Suprapubic skin (tissue), 4 donors: ENCODE measurements around the gene CACNA1S. TPM values are rescaled to one million over a fixed set of nuclear protein-coding genes. Genes with fewer than 3 reads are reported as not detected.

Source experiments
- DNase-seq, 2 donors: peaks; one replicate each; pipeline ENCODE4 v3.0.0-alpha.2; 2019; ENCODE audit warnings: low spot score in 2 of 2
- H3K27ac ChIP-seq: fragments of 200-600 bp; sonication (generic); one replicate; pipeline ENCODE4 v1.5.1; 2019
- H3K27me3 ChIP-seq: fragments of 200-600 bp; sonication (generic); one replicate; pipeline ENCODE4 v1.5.1; 2019
- H3K36me3 ChIP-seq: fragments of 200-600 bp; sonication (generic); one replicate; pipeline ENCODE4 v1.5.1; 2019
- H3K4me1 ChIP-seq: fragments of 200-600 bp; sonication (generic); one replicate; pipeline ENCODE4 v1.5.1; 2019
- H3K4me3 ChIP-seq: fragments of 200-600 bp; sonication (generic); one replicate; pipeline ENCODE4 v1.5.1; 2019; ENCODE audit warnings: mild to moderate bottlenecking
- H3K9me3 ChIP-seq: fragments of 200-600 bp; sonication (generic); one replicate; pipeline ENCODE4 v1.5.1; 2019
- EP300 ChIP-seq: sonication (generic); formaldehyde crosslinking; IDR thresholded peaks from one replicate; pipeline ENCODE4 v1.6.1; 2017; ENCODE audit warnings: antibody characterized with exemption
- POLR2A ChIP-seq, 2 donors: fragments of 450-650 bp; IDR thresholded peaks; one replicate each; pipeline ENCODE4 v1.6.1; 2017; ENCODE audit warnings: antibody characterized with exemption in 2 of 2, mild to moderate bottlenecking in 2 of 2, moderate library complexity in 2 of 2
- POLR2AphosphoS5 ChIP-seq, 3 donors: sonication (generic); formaldehyde crosslinking; IDR thresholded peaks; one replicate each; pipeline ENCODE4 v1.6.1; 2017; ENCODE audit warnings: antibody characterized with exemption in 3 of 3
- WGBS: methylation state at CpG from one replicate; pipeline ENCODE4 v1.1.5; 2018; 5-methylcytosine and 5-hydroxymethylcytosine counted together
- total RNA-seq, 4 donors: library from RNA; depleted of rRNA; stranded (reverse); fragments of >200 nt; gene quantifications; one replicate each; pipeline ENCODE4 v1.1.0, GENCODE V29; 2016
- TF ChIP-seq, protein P1 (sequence below), 2 donors: fragments of 200-600 bp in 1 of 2; fragments of 450-650 bp in 1 of 2; sonication (generic) in 1 of 2; IDR thresholded peaks; one replicate each; pipeline ENCODE4 v1.5.1; 2016 to 2019; ENCODE audit warnings: antibody characterized with exemption in 2 of 2, mild to moderate bottlenecking in 1 of 2, moderate library complexity in 1 of 2

CACNA1S gene
- total RNA-seq, 4 donors from 2014 or later = not detected

DNA sequence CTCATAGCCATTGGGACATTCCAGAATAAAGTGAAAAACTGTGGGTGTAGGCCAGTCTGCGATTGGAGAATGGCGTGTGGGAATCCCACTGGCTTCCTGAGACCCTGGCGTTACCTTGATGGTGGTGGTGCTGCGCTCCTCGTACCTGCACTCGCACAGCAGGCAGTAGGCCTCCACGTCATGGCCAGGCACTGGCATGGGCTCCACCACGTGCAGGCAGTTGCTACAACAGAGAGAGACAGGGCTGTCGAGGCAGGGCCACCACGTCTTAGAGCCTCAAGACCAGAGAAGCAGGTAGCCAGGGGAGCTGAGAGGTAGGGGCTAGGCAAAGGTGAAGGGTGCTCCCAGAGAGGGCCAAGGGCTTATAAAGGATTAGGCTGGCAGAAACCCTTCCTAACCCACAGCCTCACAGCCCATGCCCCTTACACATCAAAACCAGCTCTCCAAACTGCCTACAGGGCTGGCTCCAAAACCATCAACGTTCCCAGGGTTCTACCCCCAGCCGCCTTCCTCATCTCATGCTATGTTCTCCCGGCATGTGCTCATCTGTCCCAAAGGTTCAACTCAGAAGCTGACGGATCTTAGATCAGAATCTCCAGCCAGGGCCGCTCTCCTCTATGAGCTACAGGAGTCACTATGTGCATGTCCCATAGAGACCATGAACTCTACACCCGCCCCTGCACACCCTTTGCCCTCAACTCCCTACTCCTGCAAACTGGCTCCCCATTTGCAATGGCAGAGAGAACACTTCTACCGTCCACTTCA lies 34.6 kb upstream of the CACNA1S start:
- Histone ChIP-seq H3K27ac (no peak overlapping the region), H3K36me3 (peaks cover 61% of the 10 kb centered on the region), H3K9me3 (no peaks in the 10 kb centered on the region), H3K4me3 (no peak overlapping the region), H3K4me1 (peaks cover 12% of the 10 kb centered on the region), H3K27me3 (no peaks in the 10 kb centered on the region)
- TF ChIP-seq POLR2A (IDR thresholded peaks at IDR 0.05) (no peak), EP300 (no peak), POLR2AphosphoS5 (IDR thresholded peaks at IDR 0.05) (no peak)
- TF ChIP-seq, protein P1, sequence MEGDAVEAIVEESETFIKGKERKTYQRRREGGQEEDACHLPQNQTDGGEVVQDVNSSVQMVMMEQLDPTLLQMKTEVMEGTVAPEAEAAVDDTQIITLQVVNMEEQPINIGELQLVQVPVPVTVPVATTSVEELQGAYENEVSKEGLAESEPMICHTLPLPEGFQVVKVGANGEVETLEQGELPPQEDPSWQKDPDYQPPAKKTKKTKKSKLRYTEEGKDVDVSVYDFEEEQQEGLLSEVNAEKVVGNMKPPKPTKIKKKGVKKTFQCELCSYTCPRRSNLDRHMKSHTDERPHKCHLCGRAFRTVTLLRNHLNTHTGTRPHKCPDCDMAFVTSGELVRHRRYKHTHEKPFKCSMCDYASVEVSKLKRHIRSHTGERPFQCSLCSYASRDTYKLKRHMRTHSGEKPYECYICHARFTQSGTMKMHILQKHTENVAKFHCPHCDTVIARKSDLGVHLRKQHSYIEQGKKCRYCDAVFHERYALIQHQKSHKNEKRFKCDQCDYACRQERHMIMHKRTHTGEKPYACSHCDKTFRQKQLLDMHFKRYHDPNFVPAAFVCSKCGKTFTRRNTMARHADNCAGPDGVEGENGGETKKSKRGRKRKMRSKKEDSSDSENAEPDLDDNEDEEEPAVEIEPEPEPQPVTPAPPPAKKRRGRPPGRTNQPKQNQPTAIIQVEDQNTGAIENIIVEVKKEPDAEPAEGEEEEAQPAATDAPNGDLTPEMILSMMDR (IDR thresholded peaks at IDR 0.05) = no peak
- WGBS = 92% methylated on average over 17 of the region's 17 CpGs
- peak in 1 of 2 donors; percentile 49 for DNase-seq

GRCh38 chr1:201145816-201146215 lies 33.6 kb upstream of the CACNA1S start:
- Histone ChIP-seq H3K27me3 (no peaks in the 10 kb centered on the region), H3K9me3 (no peaks in the 10 kb centered on the region), H3K36me3 (peaks cover 65% of the 10 kb centered on the region), H3K27ac (no peak overlapping the region), H3K4me3 (no peak overlapping the region), H3K4me1 (peaks cover 12% of the 10 kb centered on the region)
- DNase-seq = peak in 1 of 2 donors; percentile 36
- 96% methylated on average over 7 of the region's 7 CpGs for WGBS
- TF ChIP-seq, protein P1 (IDR thresholded peaks at IDR 0.05) = no peak
- TF ChIP-seq POLR2A (IDR thresholded peaks at IDR 0.05) = no peak
- TF ChIP-seq POLR2AphosphoS5 (IDR thresholded peaks at IDR 0.05) = no peak
- TF ChIP-seq EP300 = no peak

DNA sequence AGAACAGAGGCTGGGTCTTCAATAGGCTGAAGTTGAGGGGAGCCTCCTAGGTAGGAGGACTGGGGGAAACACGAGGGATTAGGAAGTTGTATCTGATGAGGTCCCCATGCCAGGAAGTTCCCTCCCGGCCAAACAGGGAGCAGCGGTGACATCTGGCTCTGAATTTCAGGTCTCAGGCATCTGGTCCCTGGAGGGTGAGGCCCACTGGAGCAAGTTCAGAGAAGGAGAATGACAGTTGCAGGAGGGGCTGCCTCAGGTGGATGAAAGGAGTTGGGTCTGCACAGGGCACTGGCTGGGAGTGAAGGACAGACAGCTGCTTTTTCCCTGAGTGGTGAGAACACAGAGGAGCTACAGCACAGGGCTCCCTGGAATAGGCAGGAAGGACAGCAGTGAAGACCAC lies 32.9 kb upstream of the CACNA1S start:
- H3K27ac ChIP-seq = no peak overlapping the region
- H3K36me3 ChIP-seq = peaks cover 69% of the 10 kb centered on the region
- no peaks in the 10 kb centered on the region for H3K27me3 ChIP-seq

GRCh38 chr1:201144701-201145100 lies 32.5 kb upstream of the CACNA1S start:
- peak in 1 of 2 donors; percentile 19 for DNase-seq
- Histone ChIP-seq H3K4me1 (peaks cover 12% of the 10 kb centered on the region), H3K4me3 (no peak overlapping the region), H3K27ac (no peak overlapping the region), H3K9me3 (no peaks in the 10 kb centered on the region), H3K27me3 (no peaks in the 10 kb centered on the region), H3K36me3 (peaks cover 73% of the 10 kb centered on the region)
- 84% methylated on average over 5 of the region's 5 CpGs for WGBS
- TF ChIP-seq EP300 (no peak), POLR2AphosphoS5 (IDR thresholded peaks at IDR 0.05) (no peak), POLR2A (IDR thresholded peaks at IDR 0.05) (no peak)
- TF ChIP-seq, protein P1 (IDR thresholded peaks at IDR 0.05) = no peak

More for the DNA sequence above, 32.9 kb upstream of the CACNA1S start:
- Histone ChIP-seq H3K4me3 (no peak overlapping the region), H3K9me3 (no peaks in the 10 kb centered on the region), H3K4me1 (peaks cover 12% of the 10 kb centered on the region)
- TF ChIP-seq EP300 (no peak), POLR2AphosphoS5 (IDR thresholded peaks at IDR 0.05) (no peak), POLR2A (IDR thresholded peaks at IDR 0.05) (no peak)
- TF ChIP-seq, protein P1 (IDR thresholded peaks at IDR 0.05) = no peak
- WGBS = 68% methylated on average over 3 of the region's 3 CpGs
- DNase-seq = peak in 1 of 2 donors; percentile 44

GRCh38 chr1:201143726-201144635 lies 31.8 kb upstream of the CACNA1S start:
- H3K27ac ChIP-seq = no peak overlapping the region
- TF ChIP-seq POLR2A (IDR thresholded peaks at IDR 0.05) (no peak), POLR2AphosphoS5 (IDR thresholded peaks at IDR 0.05) (no peak), EP300 (no peak)
- TF ChIP-seq, protein P1 (IDR thresholded peaks at IDR 0.05) = no peak
- H3K9me3 ChIP-seq = no peaks in the 10 kb centered on the region
- peak; percentile 43 to 58 for DNase-seq
- no peak overlapping the region for H3K4me3 ChIP-seq
- peaks cover 81% of the 10 kb centered on the region for H3K36me3 ChIP-seq
- peaks cover 12% of the 10 kb centered on the region for H3K4me1 ChIP-seq
- H3K27me3 ChIP-seq = no peaks in the 10 kb centered on the region
- WGBS = 82% methylated on average over 16 of the region's 18 CpGs
